SHP77 treated with DMSO at 0.1 percent for 48 hours (cell line): ENCODE data around the gene PRR35.
A peak's percentile ranks its signal among the peaks of the same experiment; 100 is the strongest.

ENCODE experiments used
- DNase-seq: peaks from one replicate; lab custom pipeline; 2025; lab: John Stamatoyannopoulos, UW

The PRR35 gene

DNA sequence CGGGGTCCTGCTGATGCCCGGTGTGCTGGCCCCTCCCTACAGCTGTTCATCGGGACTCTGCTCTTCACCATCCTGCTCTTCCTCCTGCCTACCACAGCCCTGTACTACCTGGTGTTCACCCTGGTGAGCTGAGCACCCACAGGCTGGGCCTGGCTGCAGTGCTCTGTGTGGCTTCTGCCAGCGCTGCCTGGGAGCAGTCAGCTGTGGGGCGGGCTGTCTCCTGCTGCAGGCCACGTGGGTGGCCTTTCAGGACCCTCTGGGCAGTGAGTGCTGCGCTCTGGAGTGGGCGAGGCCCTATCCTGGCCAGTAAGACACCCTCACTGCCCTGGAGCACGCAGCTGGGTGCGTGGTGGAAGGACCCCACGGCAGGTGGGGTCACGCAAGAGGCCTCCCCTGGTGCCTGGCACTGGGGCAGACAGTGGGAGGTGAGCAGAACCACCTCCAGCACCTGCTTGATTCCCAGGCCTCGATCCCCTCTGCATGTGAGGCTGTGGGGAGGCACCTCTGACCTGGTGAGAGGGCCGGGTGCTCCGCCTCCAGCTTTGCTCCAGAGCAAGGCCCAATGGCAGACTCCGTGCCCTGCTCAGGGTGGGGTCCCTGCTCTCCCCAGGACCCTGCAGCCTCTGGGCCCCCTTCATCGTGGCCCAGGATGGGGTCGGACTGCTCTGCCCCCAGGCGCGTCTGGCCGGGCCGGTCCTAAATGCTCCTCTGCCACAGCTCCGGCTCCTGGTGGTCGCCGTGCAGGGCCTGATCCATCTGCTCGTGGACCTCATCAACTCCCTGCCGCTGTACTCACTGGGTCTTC, 20.1 kb downstream of the PRR35 start:
- DNase-seq = no peak

DNA sequence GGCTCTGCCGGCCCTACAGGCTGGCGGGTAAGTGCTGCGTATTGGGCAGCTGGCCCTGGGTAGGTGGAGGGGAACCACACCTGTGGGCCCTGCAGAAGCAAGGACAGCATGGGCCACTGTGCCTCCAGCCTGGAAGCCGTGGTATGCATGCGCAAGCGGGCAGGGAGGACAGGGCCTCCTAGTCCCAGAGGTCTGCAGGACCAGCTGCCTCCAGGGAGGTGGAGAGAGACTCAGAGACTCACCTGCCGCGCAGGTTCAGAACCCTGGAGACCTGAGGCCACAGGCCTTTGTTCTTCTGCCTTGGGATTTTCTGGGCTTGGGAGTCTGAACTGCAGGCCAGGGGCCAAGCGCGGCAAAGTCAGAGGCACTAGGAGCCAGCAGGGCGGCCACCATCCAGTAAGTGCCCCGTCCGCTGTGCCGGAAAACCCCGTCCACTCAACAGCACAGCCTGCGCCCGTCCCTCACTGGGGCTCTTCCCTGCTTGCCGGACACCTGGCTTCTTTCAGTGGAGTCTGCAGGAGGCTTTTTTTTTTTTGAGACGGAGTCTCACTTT, 20.8 kb downstream of the PRR35 start:
- no peak for DNase-seq

DNA sequence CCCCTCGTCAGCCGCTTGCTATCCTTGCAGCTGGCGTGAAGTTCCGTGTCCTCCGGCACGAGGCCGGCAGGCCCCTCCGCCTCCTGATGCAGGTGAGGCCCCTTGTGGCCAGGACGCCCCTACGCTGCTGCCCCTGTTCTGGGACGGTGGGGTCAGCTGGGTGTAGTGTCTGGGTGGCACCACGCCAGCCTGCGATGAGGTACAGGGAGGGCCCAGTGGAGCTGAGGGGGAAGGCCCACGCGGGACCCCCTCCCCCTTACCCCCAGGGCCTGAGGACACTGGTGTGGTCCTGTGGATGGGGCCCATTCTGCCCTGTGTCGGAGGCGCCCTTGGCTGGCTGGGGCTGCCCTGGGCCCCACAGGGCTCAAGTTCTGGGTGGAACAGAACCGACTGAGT, 22.0 kb downstream of the PRR35 start:
- no peak for DNase-seq

DNA sequence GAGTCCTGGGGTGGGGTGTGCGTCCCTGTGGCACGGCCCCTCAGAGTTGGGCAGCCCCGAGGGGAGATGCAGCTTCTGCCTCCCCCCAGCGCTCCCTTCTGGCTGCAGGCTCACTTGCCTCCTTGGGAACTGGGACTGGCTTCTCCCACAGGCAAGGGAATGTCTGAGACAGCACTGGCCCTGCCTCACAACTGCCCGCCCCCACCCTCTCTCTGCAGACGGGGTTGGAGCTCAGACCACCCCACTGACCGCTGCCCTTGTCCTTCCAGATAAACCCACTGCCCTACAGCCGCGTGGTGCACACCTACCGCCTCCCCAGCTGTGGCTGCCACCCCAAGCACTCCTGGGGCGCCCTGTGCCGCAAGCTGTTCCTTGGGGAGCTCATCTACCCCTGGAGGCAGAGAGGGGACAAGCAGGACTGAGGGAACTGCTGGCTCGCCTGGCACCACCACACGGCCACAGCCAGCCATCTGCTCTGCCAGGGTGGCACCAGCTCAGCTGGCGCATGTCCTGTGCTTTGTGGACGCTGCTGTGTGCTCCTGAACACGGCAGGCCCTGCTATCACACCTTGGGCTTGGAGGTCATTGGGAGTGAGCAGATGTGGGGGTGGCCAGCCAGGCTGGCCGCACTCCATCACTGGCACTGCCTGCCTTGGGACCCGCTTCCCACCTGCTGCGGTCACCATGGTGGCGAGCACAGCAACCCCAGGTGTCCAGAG, 22.6 kb downstream of the PRR35 start:
- no peak for DNase-seq

DNA sequence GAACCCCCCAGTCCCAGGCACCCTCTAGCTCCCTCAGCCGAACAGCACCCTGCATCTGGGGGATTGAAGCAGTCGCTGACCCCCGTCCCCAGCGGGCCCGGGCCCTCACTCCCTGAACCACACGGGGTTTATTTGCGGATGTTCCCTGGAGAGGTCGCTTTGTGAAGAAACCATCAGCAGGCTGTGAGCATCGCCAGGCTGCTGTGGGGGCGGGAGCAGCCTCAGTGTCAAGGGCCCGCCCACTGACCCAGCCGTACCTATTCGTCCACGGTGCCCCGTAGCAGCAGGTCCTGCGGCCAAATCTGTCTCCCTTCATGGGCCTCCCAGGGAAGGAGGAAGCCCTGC, 23.2 kb downstream of the PRR35 start:
- no peak for DNase-seq

DNA sequence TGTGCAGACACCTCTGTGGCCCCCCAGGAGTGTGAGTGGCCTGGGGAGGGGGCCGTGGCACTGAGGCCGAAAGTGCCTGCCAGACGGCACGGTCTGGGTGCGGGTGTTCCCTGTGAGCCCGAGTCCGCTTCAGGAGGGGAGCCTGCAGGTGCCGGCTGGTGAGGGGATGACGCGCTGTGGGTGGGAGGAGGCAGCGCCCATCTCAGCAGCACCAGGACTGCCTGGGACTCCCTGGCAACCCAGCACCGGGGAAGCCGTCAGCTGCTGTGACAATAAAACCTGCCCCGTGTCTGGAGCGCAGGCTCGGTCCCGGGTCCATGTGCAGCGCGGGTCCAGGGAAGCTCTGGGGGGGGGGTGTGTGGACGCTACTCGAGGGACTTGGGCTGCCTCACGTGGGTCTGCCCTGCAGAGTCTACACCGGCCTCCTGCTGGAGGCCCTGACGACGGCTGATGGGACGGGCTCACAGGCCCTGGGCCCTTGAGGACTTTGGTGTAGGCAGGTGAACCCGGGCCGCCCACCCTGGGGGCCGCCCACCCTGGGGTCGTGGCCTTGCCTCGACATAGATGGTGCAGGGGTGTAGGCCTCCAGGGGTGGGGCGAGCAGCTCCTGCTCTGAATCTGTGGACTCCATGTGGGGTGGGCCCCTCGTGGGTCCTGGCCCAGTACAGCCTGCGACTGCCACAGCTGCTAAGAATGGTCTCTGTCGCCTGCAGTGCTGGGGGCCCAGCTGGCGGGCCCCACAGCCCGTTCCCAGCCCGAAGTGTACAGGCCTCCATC, 23.8 kb downstream of the PRR35 start:
- DNase-seq = no peak

DNA sequence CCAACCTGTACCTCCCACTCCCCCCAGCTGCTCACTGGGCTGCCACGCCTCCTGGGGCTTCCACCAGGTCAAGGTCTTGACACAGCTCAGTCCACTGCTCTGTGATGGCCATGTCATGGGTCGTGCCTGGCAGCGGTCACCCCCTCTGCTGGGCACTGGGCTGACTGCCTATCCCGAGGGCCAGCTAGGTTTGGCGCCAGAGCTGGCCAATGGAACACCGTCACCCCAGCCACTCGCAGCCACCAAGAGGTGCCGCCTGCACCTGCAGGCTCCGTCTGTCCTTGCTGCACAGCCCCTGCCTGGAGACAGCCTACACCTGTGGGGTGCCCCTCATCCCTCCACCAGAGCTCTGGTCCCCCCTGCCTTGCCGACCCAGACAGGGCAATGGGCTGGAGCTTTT, 25.2 kb downstream of the PRR35 start:
- DNase-seq = no peak

DNA sequence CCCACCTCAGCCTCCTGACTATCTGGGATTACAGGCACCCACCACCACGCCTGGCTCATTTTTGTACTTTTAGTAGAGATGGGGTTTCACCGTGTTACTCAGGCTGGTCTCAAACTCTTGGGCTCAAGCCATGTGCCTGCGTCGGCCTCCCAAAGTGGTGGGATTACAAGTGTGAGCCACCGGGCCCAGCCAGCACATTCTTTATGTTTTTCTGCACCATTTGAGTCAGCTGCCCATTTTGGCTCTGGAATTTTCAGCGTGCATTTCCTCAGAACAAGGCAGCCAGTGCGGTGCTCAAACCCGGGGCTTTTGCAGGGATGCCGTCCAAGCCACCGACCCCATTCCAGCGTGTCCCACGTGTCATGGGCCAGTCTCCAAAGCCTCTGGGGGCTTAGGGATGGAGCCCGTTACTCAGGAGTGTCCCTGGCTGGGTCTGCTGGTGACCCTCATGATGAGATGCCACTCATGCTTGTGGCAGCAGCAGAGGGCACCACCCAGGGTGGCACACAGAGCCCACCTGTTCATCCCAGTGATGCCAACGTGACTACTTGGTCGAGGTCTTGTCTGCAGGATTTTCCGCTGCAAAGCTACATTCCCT, 26.0 kb downstream of the PRR35 start:
- no peak for DNase-seq

DNA sequence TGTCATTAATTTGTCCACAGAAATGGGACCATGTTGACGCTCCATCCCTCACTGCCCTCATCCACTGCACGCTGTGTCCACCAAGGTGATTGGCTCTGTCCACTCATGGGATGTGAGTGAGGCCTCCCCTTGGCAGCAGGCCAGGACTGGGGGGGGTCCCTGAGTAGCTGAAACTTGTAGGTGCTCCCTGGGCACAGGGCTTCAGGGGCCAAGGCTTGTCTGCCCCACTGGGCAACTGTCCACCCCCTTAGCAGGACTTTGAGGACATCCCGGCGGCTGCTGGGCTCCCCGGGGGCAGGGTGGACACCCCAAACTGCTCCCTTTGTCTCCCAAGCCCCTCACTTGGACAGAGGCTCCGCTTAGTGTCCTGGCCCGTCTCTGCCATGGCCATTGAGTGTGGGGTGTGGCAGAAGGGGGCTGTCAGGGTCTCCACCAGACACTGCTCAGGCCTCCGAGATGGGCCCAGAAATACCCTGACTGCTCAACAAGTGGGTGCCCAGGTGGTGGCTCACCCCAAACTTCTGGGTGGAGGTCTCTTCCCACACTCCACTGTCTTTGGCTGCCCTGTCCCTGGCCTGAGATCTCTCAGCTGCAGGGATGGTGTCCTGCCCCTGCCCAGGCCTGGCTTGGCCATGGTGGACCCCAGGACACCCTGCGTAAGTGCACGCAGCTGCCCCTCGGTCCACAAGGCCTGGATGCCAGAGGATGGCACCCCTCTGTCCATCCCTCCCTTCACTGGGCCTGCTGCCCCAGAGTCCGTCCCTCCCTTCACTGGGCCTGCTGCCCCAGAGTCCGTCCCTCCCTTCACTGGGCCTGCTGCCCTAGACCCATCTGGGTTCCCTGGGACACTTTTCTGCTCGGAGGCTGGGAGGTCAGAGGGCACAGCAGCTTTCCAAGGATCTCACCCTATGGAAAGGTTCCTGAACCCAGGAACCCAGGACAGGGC, 26.7 kb downstream of the PRR35 start:
- DNase-seq = no peak

DNA sequence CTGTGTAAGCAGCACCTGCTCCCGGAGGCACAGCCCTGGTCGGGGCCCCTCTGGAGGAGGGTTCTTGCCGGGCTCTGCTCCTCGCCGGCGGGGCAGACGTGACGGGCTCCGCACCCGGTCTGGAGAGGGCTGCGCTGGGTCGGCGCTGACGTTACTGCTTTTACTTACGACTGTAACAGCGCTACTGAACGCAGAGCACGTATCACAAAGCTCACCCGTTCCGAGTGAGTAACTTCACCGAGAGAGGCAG, 28.4 kb downstream of the PRR35 start:
- DNase-seq = no peak

DNA sequence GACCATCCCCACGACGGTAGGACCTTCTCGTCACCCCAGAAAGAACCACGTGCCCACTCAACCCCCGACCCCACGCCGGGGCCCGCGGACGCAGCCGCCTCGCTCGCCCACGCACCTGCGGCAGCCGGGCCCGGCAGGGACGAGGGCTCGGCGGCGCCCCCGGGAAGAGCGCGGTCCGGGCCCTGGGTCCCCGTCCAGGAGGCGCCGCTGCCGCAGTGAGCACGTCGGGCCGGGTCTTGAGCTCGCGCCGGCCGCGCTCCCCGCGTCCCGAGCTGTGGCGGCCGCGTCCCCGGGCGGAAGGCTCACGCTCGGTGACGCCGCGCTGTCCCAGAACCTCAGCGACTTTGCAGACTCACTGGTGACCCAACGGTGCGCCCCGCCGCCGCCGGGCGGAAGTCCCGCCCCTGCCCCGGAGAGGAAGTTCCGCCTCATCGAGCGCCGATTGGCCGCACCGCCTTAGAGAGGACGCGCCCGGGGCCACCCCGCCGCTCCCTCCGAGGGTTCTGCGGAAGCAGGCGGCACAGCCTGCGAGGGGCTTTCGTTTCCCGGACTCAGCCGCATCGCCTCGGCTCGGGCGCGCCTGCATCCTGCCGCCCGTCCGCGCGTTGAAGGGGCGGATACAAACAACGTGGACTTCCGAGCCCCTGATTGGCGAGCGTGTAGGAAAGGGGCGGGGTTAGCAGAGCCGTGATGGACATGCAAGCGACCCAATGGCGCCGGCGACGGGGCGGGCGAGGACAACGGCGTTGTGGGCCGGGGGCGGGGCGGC, 28.9 kb downstream of the PRR35 start:
- peak; percentile 83 for DNase-seq

DNA sequence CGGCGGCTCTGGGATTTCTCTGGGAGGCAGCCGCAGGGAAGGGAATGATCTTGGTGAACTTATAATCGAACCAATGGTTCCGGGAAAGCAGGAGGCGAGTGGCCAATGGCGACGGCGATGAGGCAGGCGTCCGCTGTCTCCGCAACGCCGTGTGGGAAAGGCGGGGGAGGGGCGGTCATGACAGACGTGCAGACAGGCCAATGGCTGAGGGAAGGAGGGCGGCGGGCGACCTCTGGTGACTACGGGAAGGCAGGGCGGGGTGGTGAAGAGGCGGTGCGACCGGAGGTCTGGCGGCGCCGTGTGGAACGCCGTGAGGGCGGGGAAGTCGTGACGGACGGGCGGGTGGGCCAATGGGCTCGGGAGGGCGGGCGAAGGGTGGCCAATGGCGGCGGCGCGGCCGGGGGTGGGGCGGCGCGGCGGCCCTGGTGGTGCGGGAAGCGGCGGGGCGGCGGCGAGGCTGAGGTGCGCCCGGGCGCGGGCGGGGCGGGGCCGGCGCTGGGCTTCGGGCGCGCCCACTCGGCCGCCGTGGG, 29.5 kb downstream of the PRR35 start, which contains the start of gene RAB40C:
Gene RAB40C (plus strand): TSS at position 409 of the 530 bp plus-strand sequence. CDS start 226 bp downstream, outside the sequence.
- DNase-seq = peak; percentile 90

DNA sequence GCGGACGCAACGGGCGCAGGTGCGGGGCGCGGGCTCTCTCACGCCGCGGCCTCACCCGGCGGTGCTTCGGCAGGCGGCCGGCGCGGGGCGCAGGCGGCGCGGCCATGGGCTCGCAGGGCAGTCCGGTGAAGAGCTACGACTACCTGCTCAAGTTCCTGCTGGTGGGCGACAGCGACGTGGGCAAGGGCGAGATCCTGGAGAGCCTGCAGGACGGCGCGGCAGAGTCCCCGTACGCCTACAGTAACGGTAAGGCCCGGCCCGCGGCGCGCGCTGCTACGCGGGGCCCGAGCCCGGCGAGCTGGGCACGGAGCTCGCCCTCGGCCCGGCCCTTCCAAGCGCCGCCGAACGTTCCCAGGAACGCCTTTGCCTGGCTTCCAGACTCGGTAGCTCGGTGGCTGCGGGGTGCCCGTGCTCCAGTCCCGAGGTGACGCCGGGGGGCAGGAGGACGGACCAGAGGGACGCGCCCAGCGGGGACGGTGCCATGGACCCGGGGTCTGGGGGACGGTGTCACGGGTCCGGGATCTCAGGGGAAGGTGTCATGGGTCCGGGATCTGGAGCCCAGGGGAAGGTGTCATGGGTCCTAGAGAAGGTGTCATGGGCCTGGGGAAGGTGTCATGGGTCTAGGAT, 30.1 kb downstream of the PRR35 start:
- no peak for DNase-seq

DNA sequence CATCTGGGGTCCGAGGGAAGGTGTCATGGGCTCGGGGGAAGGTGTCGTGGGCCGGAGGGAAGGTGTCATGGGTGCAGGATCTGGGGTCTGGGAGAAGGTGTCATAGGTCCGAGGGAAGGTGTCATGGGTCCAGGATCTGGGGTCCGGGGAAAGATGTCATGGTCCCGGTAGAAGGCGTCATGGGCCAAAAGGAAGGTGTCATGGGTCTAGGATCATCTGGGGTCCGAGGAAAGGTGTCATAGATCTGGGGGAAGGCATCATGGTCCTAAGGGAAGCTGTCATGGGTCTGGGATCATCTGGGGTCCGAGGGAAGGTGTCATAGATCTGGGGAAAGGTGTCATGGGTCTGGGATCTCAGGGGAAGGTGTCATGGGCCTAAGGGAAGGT, 30.6 kb downstream of the PRR35 start:
- DNase-seq = no peak

DNA sequence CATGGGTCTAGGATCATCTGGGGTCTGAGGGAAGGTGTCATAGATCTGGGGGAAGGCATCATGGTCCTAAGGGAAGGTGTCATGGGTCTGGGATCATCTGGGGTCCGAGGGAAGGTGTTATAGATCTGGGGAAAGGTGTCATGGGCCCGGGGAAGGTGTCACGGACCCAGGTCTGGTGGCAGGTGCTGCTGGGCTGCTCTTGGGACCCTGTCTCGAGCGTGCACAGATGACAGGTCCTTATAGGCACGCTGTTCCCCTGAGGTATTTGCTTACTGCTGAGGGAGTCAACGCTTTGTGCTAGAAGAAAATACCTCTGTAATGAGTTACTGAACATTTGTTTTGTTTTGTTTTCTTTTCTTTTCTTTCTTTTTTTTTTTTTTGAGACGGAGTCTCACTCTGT, 31.0 kb downstream of the PRR35 start:
- no peak for DNase-seq

DNA sequence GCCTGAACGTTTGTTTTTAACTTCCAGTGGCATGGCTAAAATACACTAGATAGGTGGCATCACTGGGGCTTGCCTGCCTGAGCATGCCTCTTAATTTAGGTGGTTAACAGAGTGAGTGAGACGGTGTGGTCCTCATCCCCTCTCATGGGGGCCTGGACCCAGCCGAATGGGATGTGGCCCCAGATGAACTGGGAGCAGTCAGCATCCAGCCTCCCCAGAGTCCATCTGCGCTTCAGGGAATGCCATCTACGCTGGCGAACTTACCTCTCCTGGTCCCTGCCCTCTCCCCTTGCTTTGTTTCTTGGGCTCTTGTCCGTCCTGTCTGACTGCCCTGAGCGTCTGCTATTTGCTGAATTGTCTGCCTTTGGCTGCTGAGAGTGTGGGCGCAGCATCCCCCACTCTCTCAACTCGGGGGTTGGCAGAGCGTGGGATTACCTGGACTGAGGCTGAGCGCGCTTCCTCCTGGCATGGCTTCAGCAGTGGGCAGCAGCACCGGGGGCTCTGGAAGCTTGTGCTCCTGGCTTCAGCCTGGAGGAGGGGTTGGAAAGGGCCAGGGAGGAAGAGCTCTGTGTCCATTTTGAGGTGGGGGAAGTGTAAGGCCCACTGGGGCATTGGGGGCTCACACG, 31.8 kb downstream of the PRR35 start:
- DNase-seq = no peak

DNA sequence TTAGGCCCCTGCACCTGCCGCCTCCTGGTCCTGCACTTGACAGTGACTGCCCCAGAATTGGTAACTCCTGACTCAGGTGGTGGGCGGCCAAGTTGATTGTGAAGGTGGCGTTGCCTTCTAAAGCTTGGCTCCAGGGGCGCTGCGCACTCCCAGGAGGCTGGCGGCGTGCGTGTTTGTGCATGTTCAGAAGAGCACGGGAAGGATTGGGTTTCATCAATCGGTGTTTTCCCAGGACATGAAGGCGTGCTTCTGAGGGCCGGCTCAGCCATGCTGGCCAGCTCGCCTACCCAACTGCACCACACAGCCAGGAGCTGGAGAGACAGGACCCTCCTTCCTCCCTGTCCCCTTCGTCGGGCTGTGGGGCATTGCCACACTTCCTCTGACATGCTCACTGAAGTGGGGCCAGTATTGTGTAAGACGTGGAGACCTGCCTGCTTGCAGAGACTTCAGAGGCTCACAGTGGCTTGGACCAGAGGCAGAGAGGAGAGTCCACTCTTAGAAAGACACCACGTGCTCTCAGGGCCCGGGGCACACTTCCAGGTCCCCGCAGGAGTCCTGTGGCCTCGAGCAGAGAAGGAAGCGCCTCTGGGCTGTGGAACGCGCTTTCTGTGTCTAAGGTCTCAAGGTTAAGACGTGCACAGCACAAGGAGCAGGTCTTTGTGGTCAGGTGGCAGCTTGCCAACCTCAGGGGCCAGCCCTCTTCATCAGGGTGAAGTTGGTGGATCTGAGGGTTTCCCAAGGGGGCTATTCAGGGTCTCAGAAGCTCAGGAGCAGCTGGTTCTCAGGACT, 32.5 kb downstream of the PRR35 start:
- peak; percentile 77 for DNase-seq

DNA sequence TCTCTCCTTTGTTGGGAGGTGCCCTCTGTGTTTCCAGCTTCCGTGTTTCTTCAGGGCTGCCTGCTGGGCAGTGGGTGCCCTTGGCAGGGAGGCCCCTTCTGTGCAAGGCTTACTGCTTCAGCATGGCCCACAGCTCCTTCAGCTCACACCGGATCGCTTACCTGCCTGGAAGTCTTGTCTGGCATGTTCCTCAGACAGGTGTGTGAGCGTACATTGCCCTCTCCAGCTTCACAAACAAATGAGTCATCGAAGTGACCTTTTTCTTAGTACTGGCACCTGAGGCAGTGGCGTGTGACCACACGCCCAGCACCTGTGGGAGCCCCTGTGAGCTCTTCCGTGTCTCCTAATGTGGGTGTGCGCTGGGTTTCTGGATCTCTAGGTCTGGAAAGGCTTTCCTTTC, 33.2 kb downstream of the PRR35 start:
- no peak for DNase-seq

DNA sequence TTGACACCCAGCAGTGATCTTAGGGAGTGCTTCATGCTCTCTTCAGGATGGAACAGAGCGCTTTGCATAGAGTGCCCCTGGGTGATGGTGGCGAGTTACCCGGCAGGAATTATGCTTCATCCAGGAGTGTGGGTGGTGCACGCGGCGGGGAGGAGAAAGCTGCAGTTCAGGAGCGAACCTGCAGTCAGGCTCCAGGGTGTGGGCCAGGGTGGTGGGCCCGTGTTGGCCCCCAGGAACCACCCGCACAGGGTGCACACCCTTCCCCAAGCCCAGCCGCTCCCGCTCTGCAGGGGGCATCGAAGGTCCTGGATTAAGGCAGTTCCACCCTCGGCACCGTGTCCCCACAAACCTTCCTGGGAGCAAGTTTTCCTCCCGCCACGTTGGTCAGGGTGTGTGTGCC, 33.6 kb downstream of the PRR35 start:
- no peak for DNase-seq
